Ramos (cell line): Measurements from ENCODE around the gene FCRL6.

ENCODE experiments used
- in situ Hi-C: fragments of 300-500 bp; cut with MboI; formaldehyde crosslinking; loops from one replicate; pipeline ENCODE4 v1.14.3; 2022; ENCODE audit warnings: low sequenced_read_pairs; ENCODE audit not compliant: unreplicated experiment

FCRL6 gene

GRCh38 chr1:159859767-159860322, 57.7 kb downstream of the FCRL6 start:
- in situ Hi-C loops = no loop called here

- in situ Hi-C loops = no loop called here
Measured at GRCh38 chr1:159860456-159860855, 58.3 kb downstream of the FCRL6 start.

DNA sequence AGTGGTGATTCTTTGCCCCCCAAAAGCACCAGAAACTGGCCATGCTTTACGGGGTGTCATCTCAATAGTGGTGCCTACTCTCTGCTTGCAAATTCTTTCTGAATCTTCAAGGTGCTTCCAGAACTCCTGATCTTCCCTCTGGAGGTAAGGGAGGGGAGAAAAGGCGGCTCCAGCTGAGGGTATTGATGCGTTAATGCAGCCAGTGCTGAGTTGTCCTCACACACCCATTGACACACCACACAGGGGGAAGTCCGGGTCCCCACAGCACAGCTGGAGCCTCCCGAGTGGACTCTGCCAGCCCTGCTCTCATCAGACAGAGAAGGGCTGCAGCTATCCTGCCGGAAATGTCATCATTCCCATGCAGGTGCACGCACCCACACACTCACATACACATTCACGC, 59.1 kb downstream of the FCRL6 start:
- in situ Hi-C loops = no loop called here

GRCh38 chr1:159862031-159862430, 59.9 kb downstream of the FCRL6 start:
- in situ Hi-C loops = no loop called here

DNA sequence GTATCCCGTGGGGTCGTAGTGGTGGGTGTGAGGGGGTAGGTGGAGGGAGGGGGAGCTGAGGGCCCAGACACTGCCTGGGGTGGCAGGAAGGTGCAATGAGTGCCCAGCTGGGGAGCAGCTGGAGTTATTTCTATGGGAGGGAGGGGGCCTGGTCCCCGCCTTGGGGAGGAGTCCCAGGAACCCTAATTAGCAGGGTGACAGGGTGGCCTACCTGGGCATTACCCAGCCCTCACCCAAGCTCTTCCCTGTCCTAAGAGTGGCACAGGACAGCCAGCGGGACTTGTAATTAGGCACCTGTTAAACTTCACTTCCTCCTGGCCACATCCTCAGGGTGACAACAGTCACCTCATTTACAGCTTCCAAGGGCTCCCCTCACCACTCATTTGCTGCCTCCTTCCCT, 60.4 kb downstream of the FCRL6 start, which contains the start of gene VSIG8:
Gene VSIG8, minus strand, starts transcription at position 101 of the 400 bp plus-strand sequence. CDS start 136 bp downstream, outside the sequence.
- in situ Hi-C loops = no loop called here

GRCh38 chr1:159864262-159864661, 62.1 kb downstream of the FCRL6 start:
- in situ Hi-C loops = no loop called here
